Esophagus mucosa (tissue), 1 donor: ENCODE measurements around the gene PDC. TPM values are rescaled to one million over a fixed set of nuclear protein-coding genes. Genes with fewer than 3 reads are reported as not detected.

Source experiments
- total RNA-seq: library from RNA; stranded (reverse); gene quantifications from one replicate; pipeline ENCODE4 v1.2.4, GENCODE V29; 2023
- donor health status: DM: yes; HTN: yes; CAD: no.

The PDC gene
- total RNA-seq, 1 donor from 2014 or later, result not detected

Other genes with a start within 250 kb of the PDC start
- not detected for gene PRG4, start 164.8 kb downstream of the PDC start, total RNA-seq
- 57.0 TPM for gene TPR, start 85.9 kb downstream of the PDC start, total RNA-seq
- 8.9 TPM for gene ODR4, start 85.3 kb downstream of the PDC start, total RNA-seq
- 0.80 TPM for gene PTGS2, start 219.3 kb upstream of the PDC start, total RNA-seq